HG02870 (cell line): Measurements from ENCODE around the gene YY1AP1.
A peak's percentile ranks its signal among the peaks of the same experiment; 100 is the strongest.
"Not testable (repeated sequence)": the region's sequence is repeated elsewhere in the genome, so short reads cannot be mapped to it uniquely, and the experiment has no call there.

Experiments
- ATAC-seq: cut with Tn5 transposase; IDR thresholded peaks from one replicate; pipeline ENCODE4 v1.9.1; 2021; ENCODE audit warnings: mild to moderate bottlenecking, moderate library complexity; ENCODE audit not compliant: unreplicated experiment

YY1AP1 gene, protein sequence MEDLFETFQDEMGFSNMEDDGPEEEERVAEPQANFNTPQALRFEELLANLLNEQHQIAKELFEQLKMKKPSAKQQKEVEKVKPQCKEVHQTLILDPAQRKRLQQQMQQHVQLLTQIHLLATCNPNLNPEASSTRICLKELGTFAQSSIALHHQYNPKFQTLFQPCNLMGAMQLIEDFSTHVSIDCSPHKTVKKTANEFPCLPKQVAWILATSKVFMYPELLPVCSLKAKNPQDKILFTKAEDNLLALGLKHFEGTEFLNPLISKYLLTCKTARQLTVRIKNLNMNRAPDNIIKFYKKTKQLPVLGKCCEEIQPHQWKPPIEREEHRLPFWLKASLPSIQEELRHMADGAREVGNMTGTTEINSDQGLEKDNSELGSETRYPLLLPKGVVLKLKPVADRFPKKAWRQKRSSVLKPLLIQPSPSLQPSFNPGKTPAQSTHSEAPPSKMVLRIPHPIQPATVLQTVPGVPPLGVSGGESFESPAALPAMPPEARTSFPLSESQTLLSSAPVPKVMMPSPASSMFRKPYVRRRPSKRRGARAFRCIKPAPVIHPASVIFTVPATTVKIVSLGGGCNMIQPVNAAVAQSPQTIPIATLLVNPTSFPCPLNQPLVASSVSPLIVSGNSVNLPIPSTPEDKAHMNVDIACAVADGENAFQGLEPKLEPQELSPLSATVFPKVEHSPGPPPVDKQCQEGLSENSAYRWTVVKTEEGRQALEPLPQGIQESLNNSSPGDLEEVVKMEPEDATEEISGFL

DNA sequence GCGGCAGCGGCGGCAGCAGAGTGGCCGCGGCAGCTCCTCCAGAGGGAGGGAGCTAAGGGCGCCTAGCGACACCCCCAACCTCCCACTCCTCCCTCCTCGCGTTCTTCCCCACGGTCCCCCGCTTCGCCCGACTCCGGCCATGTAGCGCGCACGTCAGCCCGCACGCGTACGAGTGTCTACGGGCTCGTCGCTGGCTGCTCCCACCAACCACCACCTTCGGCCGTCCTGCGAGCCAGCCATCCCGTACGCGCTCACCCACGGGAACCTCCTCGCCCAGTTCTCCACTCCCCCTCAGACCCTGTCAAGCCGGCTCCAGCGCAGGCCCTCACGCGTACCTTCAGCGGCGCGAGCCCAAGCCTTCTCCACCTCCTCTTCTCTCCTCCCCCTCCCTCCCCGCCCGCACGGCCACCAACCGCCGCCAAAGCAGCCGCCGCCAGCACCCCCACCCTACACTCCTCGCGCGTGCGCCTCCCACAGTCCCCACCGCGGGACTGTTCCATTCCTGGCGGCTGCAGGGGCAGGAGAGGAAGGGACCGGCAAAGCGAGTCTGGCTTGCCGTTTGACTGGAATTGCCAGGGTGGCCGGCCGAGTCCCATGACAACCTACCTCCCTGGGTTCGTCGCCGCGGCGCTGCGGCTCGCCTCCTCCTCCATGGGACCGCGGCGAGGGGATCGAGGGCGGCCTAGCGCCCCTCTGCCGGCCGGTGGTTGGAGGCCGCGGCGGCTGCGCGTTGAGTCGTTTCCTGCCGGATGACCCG, at the start of gene YY1AP1:
YY1AP1 (minus strand) TSS at position 451 of the 757 bp plus-strand sequence. CDS start 8,338 bp downstream, outside the sequence.
- peak; percentile 76 for ATAC-seq

DNA sequence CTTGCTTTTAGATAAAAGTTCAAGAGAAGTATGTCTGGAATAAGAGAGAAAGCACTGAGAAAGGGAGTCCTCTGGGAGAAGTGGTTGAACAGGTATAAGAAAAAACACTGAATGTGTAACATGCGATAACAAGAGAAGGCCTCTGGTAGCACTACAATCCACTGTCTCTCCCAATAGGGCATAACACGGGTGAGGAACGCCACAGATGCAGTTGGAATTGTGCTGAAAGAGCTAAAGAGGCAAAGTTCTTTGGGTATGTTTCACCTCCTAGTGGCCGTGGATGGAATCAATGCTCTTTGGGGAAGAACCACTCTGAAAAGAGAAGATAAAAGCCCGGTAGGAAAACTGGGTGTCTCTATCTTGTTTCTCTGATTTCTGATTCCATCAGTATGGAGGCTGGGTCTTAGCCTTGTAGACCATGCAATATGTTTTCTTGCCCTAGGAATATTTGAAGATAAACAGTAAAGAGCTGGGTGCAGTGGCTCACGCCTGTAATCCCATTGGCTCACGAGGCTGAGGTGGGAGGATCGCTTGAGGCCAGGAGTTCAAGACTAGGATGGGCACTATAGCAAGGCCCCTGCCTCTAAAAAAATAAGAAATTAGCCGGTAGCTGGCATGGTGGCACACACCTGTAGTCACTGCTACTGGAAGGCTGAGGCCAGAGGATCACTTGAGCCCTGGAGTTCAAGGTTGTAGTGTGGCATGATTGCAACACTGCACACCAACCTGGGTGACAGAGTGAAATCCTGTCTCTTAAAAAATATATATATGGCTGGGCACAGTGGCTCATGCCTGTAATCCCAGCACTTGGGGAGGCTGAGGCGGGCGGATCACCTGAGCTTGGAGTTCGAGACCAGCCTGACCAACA, 40.7 kb upstream of the YY1AP1 start:
- no peak for ATAC-seq

DNA sequence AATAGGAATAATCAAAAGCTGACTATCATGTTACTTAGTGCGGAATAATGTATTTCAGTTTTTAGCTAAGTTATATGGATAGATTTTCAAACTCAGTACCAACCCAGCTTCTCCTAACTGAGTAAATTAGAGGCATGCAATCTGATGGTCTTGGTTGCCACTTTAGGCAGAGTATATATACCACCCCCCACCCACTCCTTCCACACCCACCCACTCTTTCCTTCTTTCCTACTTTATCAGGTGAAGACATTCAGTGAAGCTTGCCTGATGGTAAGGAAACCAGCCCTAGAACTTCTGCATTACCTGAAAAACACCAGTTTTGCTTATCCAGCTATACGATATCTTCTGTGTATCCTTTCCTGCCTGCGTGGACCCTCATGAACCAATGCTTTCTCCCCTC, 36.6 kb upstream of the YY1AP1 start:
- no peak for ATAC-seq

DNA sequence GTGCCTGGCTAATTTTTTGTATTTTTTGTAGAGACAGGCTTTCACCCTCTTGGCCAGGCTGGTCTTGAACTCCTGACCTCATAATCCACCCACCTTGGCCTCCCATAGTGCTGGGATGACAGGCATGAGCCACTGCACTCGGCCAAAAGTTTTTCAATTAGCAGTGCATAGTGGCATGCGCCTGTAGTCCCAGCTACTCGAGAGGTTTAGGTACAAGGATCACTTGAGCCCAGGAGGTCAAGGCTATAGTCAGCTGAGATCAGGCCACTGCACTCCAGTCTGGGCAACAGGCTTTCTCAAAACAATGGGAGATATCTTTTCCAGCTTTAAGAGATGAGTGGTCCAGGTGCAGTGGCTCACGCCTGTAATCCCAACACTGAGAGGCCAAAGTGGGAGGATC, 31.1 kb upstream of the YY1AP1 start:
- ATAC-seq: no peak

DNA sequence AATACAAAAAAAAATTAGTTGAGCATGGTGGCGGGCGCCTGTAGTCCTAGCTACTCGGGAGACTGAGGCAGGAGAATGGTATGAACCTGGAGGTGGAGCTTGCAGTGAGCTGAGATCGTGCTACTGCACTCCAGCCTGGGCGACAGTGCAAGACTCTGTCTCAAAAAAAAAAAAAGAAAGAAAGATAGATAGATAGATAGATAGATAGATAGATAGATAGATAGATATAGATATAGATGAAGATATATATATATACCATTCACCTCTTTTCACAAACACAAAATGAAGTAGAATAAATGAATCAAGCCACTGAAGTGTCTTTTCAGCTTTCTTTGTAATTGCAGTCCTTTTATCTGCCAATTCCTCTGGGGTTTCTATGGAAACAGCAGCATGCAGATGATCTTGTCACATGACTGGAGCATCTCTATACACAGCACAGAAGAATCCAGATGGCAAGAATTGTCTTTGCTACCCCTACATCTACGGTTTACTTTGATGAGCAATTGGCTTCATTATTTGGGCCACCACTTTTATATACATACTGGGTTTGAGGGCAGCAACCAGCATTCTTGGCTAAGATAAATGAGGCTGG, 30.0 kb upstream of the YY1AP1 start:
- ATAC-seq: not testable (repeated sequence)

DNA sequence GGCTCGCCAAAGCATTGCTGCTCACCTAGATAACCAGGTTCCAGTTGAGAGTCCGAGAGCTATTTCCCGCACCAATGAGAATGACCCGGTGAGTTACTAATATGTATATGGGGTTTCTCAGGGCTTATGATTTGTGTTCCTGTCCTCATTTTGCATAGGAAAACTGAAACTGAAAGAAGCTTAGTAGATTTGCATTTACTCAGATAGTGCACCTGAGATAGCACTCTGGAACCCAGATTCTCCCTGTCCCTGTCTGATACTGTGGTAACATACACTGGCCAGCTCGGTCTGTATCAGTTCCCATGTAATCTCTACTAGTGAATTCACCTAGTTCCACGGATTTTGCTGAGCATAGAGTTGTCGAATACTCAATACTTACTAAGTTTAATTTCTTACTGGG, 28.5 kb upstream of the YY1AP1 start:
- ATAC-seq: peak; percentile 76

DNA sequence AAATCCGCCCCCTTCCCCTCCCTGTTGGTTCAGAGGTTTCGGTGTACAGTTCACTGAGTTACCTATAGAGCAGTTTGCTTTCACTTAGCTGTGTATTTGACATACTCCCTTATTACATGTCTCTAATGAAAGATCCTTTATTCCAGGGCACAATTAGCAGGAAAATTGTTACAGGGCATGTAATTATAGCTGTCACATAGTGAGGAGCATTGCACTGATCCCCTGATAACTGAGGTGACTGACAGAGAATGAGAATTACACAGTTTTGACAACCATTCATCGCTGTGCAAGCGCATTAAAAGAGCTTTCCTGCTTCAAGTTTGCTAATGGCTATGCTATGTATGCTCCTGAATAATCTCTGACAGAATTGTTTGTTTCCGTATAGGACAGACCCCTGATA, 27.2 kb upstream of the YY1AP1 start:
- no peak for ATAC-seq

DNA sequence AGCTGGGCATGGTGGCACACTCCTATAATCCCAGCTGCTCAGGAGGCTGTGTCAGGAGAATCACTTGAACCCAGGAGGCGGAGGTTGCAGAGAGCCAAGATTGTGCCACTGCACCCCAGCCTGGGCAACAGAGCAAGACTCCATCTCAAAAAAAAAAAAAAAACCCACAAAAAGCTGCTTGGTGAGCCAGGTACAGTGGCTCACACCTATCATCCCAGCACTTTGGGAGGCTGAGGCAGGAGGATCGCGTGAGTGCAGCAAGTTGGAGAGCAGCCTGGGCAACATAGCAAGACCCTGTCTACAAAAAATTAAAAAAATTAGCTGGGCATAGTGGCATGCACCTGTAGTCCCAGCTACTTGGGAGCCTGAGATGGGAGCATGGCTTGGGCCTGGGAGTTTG, 26.5 kb upstream of the YY1AP1 start:
- not testable (repeated sequence) for ATAC-seq

DNA sequence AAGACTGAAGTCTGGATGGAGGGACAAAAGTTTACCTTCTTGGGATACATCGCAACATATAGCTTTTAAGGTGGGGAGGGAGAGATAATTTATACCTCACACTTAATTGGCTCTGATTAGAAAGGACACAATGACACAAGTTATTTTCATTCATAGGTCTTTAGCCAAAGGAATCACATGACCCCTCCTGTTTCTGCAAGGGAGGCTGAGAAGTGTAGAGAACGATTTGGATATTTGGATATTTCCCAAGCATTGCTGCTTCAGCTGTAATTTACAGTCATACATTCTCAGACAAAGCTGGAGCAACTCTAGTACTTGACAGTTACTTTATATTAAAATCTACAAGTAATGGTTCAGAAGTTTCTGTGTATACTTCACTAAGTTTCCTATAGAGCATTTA, 24.5 kb upstream of the YY1AP1 start:
- ATAC-seq: no peak

DNA sequence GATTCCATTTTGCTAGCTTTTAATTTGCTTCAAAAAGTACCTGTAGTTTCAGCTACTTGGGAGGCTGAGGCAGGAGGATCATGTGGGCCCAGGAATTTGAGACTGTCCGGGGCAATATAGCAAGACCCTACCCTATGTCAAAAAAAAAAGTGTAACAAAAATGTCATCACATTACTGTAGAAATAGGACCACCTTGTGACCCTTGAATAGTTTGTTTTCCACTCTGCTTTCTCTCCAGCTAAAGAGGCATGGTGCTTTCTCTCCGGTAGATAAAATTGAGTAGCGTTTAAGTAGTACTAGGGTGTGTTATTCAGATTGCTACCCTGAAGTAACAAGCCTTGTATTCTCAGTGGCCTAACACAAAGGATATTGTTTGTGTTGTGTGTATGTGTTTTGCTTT, 24.1 kb upstream of the YY1AP1 start:
- not testable (repeated sequence) for ATAC-seq

DNA sequence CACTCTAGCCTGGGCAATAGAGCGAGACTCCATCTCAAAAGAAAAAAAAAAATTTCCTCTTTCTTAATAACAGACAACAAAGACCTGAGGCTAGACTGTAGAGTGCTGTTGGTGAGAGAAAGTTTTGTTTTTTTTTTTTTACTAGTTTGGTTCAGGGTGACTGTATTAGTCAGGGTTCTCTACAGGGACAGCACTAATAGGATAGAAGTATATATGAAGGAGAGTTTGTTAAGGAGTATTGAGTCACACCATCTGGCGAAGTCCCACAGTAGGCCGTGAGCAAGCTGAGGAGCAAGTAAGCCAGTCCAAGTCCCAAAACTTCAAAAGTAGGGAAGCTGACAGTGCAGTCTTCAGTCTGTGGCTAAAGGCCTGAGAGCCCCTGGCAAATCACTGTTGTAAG, 22.9 kb upstream of the YY1AP1 start:
- not testable (repeated sequence) for ATAC-seq

DNA sequence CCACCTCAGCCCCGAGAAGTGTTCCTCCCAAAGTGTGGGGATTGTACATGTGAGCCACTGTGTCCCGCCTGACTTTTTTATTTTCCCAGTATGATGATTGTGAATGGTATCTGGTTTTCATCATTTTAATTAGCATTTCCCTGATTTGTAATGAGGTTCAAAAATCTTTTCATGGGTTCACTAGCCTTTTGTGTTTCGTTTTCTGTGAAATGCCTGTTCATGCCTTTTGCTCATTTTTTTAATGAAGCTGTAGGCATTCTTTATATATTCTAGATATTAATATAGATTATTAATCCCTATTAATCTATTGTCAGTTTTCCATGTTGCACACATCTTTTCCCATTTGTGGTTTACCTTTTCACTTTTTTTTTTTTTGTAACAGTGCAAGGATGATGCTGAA, 20.8 kb upstream of the YY1AP1 start:
- no peak for ATAC-seq

DNA sequence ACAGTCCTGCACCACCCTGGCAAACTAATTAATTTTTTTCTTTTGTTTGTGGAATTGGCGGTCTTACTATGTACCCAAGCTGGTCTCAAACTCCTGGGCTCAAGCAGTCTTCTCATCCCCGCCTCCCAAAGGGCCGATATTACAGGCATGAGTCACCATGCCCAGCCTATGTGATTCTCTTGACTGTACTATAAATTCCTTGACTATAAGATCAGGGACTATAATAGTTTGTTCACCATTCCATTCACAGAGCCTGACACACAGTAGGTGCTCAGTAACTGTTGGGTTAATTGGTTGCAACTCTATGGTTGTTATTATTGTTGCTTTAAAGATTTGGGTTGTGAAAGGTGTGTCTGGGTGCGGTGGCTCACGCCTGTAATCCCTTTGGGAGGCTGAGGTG, 17.6 kb upstream of the YY1AP1 start:
- no peak for ATAC-seq

DNA sequence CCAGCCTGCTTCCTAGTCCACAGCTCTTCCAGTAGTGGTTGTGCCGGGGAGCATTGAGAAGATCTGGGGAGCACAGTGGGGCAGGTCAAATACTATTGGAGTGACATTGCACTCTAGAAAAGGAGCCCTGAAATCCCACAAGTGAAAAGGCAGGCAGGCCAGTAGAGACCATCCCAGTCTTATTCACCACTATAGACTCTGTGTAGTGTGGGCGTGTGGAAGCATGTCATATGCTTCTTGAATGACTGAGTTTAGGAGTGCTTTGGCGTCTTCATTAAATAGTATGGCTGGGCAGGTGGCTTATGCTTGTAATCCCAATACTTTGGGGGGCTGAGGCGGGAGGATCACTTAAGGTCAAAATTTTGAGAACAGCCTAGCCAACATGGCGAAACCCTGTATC, 15.8 kb upstream of the YY1AP1 start:
- ATAC-seq: not testable (repeated sequence)

DNA sequence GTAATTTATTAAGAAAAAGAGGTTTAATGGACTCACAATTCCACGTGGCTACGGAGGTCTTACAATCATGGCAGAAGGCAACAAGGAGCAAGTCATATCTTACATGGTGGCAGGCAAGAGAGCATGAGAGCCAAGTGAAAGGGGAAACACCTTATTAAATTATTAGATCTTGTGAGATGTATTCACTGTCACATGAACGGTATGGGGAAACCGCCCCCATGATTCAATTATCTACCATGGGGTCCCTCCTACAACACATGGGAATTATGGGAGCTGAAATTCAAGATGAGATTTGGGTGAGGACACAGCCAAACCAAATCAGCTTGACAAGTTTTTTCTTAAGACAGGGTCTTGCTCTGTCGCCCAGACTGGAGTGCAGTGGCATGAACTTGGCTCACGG, 14.6 kb upstream of the YY1AP1 start:
- ATAC-seq: no peak

DNA sequence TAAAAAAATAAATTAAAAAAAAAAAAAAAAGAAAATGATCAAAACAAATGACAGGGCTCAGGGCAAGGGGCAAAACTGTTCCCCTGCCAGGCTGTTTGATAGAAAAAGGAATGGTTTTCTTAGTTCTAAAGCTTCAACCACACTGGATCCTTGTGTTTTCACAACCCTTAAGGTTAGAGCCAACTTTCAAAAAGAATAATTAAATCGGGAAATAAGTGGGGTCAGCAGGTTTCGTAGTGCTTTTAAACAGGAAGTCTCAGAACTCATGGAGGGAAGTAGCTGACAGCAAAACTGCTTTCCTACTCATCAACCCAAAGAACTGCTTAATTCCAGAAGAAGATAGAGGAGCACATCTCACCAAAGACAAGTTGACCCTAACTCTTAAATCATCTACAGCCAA, 13.1 kb upstream of the YY1AP1 start:
- not testable (repeated sequence) for ATAC-seq

DNA sequence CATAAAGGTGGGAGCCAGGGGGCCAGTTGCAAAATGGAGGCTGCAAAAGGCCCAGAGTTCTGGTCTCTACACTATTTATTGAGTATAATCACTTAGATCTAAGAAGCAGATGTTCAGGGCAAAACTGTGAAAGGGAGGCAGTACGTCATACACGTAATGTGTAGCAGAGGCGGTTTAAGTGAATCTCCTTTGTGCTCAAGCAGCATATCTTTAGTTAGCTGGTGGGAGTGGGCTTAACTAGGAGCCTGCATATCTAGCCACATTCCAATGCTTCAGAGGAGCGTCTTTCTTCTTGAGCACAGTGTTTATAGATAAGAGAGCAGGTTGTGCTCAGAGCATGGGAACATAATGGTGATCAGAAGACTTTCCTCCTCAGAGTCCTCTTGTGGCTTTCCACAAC, 10.5 kb upstream of the YY1AP1 start:
- ATAC-seq: not testable (repeated sequence)

DNA sequence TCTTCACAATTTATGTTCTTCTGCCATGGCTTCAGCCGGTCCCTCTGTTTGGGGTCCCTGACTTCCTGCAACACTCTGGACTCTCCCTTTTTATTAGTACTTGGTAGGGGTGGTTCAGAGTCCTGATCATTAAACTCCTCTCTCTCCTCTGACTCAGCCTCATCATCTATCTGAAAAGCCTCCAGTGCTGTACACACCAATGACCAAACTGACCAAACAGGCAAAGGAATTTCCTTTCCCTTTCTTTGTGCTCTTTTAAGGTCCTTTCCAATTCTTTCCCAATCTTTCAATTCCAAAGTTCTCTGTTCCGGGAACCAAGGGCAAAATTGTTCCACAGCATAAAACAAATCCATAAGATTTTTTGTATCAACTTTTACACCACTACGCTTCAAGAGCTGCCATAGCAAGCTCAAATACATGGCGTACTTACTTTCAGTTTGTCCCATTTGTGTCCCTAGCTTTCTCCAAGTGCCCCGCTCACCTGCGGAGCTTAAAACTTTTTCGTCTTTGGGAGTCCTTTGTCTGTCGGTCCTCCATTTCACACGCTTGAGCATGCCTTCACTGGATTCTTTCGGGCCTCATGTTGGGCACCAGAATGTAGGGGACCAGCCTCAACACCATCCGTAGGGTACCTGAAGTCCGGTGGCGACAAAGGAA, 9.9 kb upstream of the YY1AP1 start:
- ATAC-seq: no peak

DNA sequence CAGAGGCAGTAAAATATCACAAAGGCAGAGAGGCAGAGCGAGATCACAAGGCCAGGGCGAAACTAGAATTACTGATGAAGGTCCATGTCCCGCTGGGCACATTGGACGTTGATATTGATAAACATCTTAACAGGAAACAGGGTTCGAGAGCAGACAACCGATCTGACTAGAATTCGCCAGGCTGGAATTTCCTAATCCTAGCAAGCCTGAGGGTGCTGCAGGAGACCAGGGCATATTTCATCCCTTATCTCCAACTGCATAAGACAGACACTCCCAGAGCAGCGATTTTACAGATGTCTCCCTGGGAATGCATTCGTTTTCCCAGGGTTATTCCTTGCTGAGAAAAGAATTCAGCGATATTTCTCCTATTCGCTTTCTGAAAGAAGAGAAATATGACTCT, 9.0 kb upstream of the YY1AP1 start:
- not testable (repeated sequence) for ATAC-seq

DNA sequence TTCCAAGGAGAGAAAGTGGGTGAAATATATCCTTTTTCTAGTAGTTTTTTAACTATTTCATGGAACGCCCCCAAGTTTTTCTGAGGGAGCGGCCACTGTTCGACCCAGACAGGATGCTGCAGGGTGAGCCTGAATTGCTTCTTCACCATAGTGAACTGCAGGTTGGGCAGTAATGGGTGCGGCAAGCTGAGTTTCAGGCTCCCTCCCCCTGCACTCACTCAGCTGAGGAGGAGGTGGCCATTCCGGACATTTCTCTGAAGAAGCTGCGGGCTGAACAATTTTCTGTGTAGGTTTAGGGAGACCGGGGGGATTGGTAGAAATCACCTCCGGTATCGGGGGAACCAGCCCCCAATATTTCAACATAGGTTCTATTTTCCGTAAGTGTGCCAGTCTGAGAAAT, 8.5 kb upstream of the YY1AP1 start:
- no peak for ATAC-seq
